HG03196 (cell line): ENCODE data around the gene WIPF1.

Experiments used
- ATAC-seq: cut with Tn5 transposase; IDR thresholded peaks from one replicate; pipeline ENCODE4 v1.9.1; 2021; ENCODE audit not compliant: unreplicated experiment

WIPF1 gene

DNA sequence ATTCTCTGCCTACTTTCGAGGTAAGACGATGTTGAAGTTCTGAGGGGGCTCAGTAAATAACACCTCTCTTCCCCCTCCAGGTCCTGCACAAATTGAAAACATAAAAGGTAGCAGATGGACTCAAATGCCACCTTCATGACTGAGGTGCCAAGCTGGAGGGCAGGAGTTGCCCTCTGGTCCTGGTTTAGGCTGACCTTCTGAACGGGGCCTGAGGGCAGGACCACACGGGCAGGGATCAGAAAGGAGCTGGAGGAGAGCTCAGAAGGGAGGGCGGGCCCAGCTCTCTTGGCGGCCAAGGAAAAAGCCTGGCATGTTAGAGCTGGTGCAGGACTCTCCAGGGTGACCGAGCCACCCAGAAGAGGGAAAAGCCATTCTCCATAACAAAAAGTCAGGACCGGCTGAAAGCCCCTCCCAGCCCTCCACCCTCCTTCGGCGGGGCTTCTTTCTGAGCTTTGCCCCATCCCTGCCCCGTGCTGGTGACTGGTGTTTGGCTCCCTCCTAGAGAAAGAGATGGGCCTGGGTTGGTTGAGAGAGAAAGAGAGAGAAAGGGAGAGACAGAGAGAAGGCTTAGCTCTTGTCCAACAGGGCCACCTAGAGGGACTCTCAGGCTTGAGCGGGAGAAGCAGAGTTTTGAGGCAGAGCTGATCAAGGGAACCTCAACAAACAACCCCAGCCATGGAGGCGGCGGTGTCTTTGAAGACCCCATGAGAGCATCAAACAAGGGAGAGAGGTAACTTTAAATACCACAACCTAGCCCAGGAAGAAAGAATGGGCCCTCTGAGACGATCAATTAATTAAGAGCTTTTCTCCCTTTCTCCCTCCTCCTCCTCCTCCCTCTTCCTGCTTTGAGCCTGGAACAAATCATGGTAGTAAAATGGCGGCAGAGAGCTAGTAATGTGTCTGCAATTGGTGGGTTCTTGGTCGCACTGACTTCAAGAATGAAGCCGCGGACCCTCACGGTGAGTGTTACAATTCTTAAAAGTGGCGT lies 50.8 kb downstream of the WIPF1 start:
- no peak for ATAC-seq

DNA sequence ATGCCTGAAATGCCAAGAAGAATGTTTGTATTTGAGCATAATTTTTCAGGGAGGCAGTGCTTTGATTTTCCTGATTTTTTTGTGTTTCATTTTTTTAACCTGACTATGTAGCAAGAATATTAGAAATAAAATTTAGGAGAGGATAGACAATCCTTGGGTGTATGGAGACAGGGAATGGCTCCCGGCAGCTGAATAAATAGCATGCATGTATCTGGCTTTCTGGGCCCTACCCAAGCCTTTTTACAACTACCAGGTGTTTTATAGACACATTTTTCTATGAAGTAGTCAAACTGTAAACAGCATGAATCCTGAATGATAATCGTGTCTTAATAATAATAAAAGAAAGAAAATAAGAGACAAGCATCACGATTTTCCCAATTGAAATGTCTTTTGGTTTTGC lies 52.4 kb downstream of the WIPF1 start:
- ATAC-seq: no peak

DNA sequence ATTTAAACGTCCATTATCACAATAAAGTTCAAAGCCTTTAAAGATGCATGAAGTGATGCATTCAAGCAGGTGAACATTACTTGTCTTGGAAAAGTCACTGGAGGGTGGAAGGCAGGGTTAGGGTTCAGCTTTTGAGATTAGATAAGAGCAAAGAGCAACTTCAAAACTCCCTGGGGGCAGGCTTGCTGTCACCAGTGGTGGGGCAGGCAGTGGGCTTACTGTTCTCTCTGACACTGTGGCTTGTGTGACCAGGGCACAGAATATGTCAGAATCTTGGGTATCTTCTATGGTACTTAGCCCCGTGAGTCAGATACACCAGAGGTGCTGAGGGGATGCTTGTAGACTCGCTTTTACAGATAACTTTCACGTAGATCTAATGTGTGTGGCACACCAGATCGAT lies 52.8 kb downstream of the WIPF1 start:
- ATAC-seq: no peak

DNA sequence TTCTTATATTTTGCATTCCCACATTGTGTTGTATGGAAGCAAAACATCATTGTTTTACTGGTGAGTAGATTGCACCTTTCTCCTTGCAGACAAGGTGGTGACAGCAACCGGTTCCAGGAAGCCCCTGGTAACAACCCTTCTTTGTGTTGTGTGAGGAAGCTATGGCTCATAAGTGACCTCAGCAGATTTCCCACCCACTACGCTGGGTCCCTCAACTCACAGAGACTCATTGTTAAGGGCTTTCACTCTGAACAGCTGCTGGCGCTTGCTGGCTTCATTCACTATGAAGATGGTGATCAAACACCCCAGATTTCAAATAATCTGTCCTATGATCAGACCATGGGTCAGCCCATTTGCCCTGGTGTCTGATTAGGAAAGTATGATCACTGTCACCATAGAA lies 53.4 kb downstream of the WIPF1 start:
- no peak for ATAC-seq

DNA sequence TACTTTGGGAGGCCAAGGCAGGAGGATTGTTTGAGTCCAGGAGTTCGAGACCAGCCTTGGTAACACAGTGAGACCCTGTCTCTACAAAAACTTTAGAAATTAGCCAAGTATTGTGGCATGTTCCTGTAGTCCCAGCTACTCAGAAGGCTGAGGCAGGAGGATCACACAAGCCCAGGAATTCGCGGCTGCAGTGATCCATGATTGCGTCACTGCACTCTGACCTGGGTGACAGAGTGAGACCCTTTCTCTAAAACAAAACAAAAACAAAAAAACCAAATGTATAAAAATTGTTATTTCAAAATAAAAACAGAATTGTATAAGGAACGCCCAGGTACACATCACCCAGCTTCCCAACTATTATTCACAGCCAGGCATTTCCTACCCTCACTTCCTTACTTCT lies 56.7 kb downstream of the WIPF1 start:
- no peak for ATAC-seq

DNA sequence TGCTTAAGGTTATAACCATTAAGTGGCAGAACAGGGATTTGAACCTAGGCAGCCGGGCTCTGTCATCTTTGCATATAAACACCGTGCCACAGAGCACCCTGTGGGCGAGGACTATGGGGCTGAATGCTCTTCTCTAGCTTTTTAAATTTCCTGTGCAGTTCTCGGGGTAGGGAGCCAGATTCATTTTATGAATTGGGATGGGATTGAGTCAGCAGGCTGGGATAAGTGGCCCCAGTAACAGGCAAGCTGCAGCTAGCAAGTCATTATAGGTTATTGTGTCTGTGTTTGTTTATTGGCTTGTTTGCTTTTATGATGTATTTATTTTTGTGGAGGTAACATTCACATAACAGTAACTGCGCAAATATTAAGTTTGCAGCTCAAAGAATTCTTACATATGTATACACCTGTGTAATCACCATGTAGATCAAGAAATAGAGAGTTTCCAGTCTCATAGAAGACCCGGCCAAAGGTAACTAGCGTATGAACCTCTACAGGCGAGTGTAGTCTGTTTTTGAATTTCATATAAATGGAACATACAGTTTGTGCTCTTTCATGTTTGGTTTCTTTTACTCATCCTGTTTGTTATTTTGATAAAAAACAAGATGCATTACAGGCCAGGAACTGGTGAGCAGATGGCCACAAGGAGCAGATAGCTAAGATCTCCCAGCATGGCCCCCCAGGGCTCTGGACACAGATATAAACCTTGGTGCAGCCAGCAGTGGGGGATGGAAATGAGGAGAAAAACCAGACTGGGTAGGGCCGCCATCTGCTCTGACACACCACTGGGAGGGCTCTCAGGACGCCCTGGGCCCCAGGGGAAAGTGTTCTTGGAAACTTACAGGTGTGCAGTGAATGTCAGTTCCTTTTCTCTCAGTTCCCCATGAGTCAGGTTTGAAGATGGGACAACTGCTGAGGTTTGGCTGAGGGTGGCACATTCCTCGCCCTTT lies 61.6 kb downstream of the WIPF1 start:
- ATAC-seq: no peak

DNA sequence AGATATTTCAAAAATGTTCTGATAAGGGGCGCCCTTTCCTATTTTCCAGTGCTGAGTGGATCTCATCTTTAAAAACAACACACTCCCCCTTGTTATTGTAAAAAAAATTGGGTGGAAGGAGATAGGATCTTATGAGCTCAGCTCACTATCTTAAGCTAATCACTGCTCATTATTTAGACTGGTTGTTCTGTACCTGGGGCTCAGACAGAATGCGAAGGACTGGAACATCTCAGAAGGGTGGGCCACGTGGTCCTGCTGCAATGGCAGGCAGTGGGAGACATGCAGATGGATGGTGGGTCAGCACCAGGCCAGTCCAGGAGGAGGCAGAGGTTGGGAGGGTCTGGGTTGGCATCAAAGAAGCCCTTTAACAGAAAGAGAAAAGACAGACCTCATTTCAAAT lies 62.5 kb downstream of the WIPF1 start:
- no peak for ATAC-seq

DNA sequence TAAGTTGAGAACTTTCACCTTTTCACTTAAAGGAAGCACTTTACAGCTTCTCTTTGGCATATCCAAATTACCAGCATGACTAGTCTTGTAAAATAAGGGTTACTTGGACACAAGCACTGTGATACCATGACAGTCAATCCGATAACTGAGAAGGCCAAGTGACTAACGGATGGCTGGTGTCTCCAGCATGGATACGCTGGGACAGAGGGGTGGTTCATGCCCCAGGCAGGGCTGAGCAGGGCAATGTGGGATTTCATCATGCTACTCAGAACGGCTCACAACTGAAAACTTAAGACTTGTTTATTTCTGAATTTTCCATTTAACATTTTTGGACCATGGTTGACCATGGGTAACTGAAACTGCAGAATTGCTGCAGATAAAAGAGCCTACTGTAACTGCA lies 67.7 kb downstream of the WIPF1 start:
- no peak for ATAC-seq

DNA sequence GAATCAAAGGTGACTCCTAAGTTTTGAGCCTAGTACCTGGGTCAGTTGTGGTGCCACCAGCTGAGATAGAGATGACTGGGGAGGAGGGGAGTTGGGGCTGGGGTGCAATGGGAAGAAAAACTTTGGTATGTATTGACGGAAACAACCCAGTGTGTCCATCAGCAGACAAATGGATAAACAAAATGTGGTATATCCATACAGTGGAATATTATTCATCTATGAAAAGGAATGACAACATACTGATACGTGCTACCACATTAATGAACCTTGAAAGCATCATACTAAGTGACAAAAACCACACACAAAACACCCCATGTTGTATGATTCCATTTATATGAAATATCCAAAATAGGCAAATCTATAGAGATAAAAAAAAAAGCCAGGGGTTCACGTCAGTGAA lies 69.6 kb downstream of the WIPF1 start:
- no peak for ATAC-seq

DNA sequence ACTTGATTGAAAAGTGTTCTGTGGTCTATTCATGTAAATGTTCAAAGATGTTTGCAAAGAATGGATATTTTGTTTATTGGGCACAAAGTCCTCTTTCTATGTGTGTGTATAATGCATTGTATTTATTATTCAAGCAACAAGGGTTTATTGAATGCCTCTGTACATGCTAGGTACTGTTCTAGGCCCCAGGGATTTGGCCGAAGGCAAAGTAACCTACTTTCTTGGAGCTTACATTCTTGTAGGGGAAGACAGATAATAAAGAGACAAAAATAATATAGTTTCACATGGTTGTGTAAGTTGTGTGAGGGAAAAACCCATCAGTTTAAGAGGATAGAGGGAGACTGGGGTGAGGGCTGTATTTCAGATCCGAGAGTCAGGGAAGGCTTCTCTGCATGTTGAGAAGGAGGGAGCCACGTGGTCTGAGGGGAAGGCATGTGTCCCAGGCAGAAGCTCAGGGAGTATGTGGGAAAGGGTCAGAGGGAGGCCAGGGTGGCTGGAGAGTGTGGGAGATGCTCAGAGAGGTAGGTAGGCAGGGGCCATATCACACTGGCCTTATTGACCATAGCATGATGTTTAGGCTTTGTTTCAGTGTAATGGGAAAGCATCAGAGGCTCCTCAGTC lies 70.4 kb downstream of the WIPF1 start:
- ATAC-seq: no peak

DNA sequence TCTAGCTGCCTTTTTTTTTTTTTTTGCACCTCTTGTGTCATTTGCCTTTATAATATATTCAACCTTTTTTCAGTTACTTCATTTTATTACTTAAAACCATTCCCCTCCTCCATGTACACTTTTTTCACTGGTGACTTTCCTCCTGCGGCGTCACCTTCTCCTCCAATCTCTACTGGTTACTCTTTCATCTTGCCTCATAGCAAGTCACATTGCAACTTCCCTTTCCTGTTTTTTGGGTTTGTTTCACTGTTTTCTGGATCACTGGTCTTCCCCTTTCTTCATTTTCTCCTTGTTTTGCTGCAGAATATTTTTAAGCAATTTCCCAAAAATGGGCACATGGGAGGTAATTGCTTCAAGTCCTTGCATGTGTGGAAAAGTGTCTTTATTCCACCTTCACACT lies 73.1 kb downstream of the WIPF1 start:
- ATAC-seq: no peak

DNA sequence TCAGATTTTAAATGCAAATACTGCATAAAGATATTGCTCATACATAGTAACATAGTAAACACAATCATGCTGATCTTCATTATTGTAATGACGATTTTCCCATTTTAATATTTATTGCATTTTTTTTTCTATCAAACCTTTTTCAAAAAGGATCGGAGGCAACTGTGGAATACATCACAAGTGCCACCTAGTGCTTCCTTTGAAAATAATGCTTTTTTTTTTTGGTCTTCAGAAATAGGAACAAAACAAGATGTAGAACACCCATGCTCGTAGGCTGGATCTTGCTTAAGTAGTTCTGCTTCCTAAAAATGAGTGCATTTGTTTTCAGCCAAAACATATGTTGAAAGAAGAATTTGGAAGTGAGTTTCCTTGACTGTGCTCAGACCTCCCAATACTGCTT lies 75.1 kb downstream of the WIPF1 start:
- no peak for ATAC-seq

DNA sequence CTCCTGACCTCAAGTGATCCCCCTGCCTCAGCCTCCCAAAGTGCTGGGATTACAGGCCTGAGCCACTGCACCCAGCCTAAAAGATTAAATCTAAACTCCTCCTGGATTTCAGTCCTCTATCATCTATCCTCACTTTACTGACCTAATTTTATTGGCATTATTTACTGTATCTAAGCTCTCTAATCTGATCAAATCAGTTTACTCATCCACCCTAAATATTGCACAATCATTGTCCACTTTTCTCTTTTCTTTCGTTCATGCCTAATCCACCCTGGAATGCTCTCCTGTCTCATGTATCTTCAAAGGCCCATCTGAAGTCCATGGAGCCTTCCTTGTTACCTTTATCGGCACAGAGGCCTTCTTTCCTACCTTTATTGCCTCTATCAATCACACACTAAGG lies 79.2 kb downstream of the WIPF1 start:
- ATAC-seq: no peak

DNA sequence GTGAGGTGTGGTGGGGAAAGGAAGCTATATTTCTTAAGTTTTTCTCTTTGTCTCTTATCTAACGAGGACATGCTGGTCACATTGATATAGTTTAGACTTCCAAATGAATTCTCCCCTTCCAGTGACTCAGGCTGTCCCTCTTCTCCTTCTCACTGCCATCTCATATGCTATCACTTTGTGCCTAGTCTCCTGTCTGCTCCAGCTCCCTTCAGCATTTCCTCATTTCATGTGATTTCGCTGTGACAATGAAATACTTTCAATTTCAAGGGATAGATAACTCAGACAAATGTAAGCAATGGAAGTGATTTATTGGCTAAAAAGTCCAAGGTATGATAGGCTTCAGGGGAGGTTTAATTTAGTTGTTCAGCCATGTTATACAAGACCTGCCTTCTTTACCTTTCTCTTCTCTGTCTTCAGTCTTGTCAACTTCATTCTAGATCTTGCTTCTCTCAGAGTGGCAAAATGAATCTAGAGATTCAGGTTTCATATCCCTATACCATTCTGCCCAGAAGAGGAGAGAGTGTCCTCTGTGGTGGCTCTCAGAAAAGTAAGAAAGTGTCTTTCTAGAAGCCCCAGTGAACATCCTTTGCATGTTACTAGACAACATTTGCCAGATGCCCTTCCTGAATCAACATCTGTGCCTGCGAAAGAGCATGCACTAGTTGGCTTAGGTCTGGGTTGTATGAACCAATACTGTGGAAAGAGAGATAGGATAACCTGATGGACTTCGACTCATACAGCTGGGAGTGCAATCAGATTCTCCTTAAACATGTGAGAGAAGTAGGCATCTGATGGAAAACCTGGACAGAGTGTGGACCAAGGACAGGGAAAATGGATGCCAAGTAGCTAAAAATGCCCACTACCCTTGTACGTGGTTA lies 80.9 kb downstream of the WIPF1 start:
- ATAC-seq: no peak

DNA sequence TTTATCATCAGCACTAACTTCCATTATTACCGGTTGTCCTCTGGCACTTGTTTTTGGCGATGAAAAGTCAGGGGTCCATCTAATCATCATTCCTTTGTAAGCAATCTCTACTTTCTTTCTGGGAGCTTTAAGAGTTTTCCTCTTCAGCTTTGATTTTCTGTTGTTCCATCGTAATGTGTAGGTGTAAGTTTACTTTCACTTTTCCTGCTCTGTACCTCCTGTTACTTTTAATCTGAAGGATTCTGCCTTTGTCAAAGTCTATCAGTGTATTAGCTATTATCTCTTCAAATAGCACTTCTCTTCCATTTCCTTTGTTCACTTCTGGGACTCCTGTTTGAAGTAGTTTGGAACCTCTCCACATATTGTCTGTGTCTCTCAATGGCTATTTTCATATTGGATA lies 85.3 kb downstream of the WIPF1 start:
- ATAC-seq: no peak

DNA sequence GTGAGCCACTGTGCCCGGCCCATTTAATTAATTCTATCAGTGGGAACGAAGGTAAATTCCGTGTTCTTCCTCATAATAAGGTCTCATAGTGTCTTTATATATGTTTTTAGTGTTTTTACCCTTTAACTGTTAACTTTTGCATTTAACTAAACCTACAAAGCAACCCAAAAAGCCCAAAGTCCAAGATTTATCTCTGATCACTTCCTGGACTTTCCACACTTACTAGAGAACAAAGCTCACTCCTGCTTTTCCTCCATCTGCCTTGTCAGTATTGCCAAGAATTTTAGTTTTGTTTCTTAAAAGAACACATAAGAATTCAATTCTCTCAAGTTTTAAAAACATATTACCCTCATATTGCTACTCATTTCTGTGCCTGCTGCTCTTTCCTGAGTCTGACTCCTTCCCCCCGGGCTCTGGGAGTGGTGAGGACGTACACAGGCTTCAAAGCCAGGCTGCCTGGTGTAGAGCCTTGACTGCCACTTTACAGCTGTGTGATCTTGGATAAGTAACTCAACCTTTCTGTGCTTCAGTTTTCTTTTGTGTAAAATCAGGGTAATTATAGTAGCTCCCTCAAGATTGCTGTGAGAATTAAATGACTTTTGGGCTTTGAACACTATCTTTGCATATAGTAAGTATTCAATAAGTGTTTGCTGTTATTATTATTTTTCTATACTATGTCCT lies 85.9 kb downstream of the WIPF1 start:
- ATAC-seq: no peak

DNA sequence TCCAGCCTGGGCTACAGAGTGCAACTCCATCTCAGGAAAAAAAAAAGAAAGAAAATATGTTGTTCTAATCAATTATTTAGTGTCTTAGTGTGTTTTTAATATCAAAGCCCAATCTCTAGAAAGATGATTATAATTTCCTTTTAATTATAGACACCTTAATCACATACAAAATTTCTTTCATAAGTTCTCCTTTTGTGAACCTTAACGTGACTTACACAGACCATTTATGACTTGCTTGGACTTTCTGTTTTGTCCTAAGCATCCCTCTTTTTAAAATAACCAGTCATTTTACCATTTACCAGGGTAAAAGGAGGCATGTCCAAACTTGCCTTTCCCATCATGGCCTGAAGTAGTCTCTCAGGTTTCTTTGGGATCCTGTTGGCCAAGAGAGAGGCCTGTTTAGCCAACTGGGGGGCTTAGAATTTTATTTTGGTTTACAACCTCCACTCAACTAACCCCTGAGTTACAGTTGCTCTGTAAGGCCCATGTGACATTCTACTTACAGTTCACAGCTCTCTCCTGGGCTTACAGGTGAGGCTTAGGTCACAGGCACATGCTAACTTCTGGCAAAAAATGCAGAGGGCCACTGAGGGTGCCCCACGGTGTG lies 86.9 kb downstream of the WIPF1 start:
- no peak for ATAC-seq
